Measurements from ENCODE around the gene PIGP. TPM values are rescaled to one million over a fixed set of nuclear protein-coding genes. Genes with fewer than 3 reads are reported as not detected.

The PIGP gene
- total and polyA plus RNA-seq, 9 of the 15 experiments (the other 6 are each of a cell fraction or from before 2014, with no cell fraction given), result 18.3 to 122 (median 35.6) TPM

GRCh38 chr21:37064841-37065240, 8.0 kb downstream of the PIGP start:
- Histone ChIP-seq H2AFZ (ENCODE audit: low read depth, low read length) (no peak overlapping the region), H3K4me2 (ENCODE audit: insufficient read depth, low read length) (no peak overlapping the region), H3K36me3 (ENCODE audit: control insufficient read depth, insufficient read depth, low read length) (peaks cover 12% of the 10 kb centered on the region; the same call in 2 of the 3 replicates), H3K9ac (ENCODE audit: insufficient read depth in 1 of 2, low read depth in 2 of 2, low read length in 2 of 2) (no peak overlapping the region), H3K79me2 (ENCODE audit: control insufficient read depth, insufficient read depth, low read length) (no peaks in the 10 kb centered on the region), H3K9me3 (replicated peaks; ENCODE audit: control insufficient read depth, insufficient read depth, low read depth, low read length) (no peaks in the 10 kb centered on the region), H3K4me3 (no peak overlapping the region), H3K4me1 (replicated peaks in 1 of 2; ENCODE audit: control insufficient read depth in 2 of 2, insufficient read depth in 2 of 2, low read length in 2 of 2) (no peaks in the 10 kb centered on the region; a peak in 1 of 5 replicates), H3K27me3 (ENCODE audit: control insufficient read depth in 2 of 2, insufficient read depth in 2 of 2, low read length in 2 of 2) (no peaks in the 10 kb centered on the region), H4K20me1 (replicated peaks; ENCODE audit: control insufficient read depth, insufficient read depth, low read length) (no peaks in the 10 kb centered on the region), H3K27ac (ENCODE audit: extremely low read depth, low read depth, low read length) (no peak overlapping the region), H3K9me1 (ENCODE audit: control insufficient read depth, insufficient read depth, low read length) (no peaks in the 10 kb centered on the region)
- ChIA-PET POLR2A (interaction anchor here (0.6 kb wide), 1 partner anchor 118 kb away, joined by 3 read pairs; no protein-coding TSS in a partner anchor), CTCF (ENCODE audit: low intra/inter-chr PET ratio) (no interaction called here)
- in situ Hi-C loops (cut with MboI), result no loop called here
- ATAC-seq, result no peak
- TF ChIP-seq ZNF217 (CRISPR knock-in tag; IDR thresholded peaks at IDR 0.05) (no peak), BRF1 (IDR thresholded peaks at IDR 0.05; ENCODE audit: borderline replicate concordance, extremely low read depth, insufficient read length) (no peak)
- intact Hi-C loops (cut with micrococcal nuclease), result no loop called here
- FAIRE-seq, result no peak
- DNase-seq (ENCODE audit: extremely low read depth in 1 of 4, low spot score in 3 of 4), result no peak
- BruUV-seq (replicated peaks), result no TSS peak

- Histone ChIP-seq H3K4me2 (ENCODE audit: insufficient read depth, low read length) (no peak overlapping the region), H3K4me1 (replicated peaks in 1 of 2; ENCODE audit: control insufficient read depth in 2 of 2, insufficient read depth in 2 of 2, low read length in 2 of 2) (no peaks in the 10 kb centered on the region; a peak in 1 of 5 replicates), H3K27ac (ENCODE audit: extremely low read depth, low read depth, low read length) (no peak overlapping the region), H3K9me1 (ENCODE audit: control insufficient read depth, insufficient read depth, low read length) (no peaks in the 10 kb centered on the region), H2AFZ (ENCODE audit: low read depth, low read length) (no peak overlapping the region), H3K79me2 (ENCODE audit: control insufficient read depth, insufficient read depth, low read length) (no peaks in the 10 kb centered on the region), H3K4me3 (no peak overlapping the region), H3K27me3 (ENCODE audit: control insufficient read depth in 2 of 2, insufficient read depth in 2 of 2, low read length in 2 of 2) (no peaks in the 10 kb centered on the region), H3K9me3 (replicated peaks; ENCODE audit: control insufficient read depth, insufficient read depth, low read depth, low read length) (no peaks in the 10 kb centered on the region), H3K9ac (ENCODE audit: insufficient read depth in 1 of 2, low read depth in 2 of 2, low read length in 2 of 2) (no peak overlapping the region), H3K36me3 (ENCODE audit: control insufficient read depth, insufficient read depth, low read length) (peaks cover 5% of the 10 kb centered on the region; the same call in 1 of the 3 replicates), H4K20me1 (replicated peaks; ENCODE audit: control insufficient read depth, insufficient read depth, low read length) (no peaks in the 10 kb centered on the region)
- DNase-seq (ENCODE audit: extremely low read depth in 1 of 4, low spot score in 3 of 4), result no peak
- CTCF ChIA-PET (ENCODE audit: low intra/inter-chr PET ratio), result no interaction called here
- no peak for FAIRE-seq
- no peak for ATAC-seq
- in situ Hi-C loops (cut with MboI) (no loop called here), intact Hi-C loops (cut with micrococcal nuclease) (no loop called here)
- WGBS (ENCODE audit: insufficient coverage, low coverage, missing lambda C conversion rate), result 45% methylated on average over 1 of the region's 1 CpG
- BruUV-seq (replicated peaks), result no TSS peak
- POLR2A ChIA-PET, result interaction anchor here (0.6 to 0.9 kb wide), 2 partner anchors 496 to 1031 kb away, joined by 3 to 4 read pairs; no protein-coding TSS in a partner anchor
- TF ChIP-seq, protein P1, sequence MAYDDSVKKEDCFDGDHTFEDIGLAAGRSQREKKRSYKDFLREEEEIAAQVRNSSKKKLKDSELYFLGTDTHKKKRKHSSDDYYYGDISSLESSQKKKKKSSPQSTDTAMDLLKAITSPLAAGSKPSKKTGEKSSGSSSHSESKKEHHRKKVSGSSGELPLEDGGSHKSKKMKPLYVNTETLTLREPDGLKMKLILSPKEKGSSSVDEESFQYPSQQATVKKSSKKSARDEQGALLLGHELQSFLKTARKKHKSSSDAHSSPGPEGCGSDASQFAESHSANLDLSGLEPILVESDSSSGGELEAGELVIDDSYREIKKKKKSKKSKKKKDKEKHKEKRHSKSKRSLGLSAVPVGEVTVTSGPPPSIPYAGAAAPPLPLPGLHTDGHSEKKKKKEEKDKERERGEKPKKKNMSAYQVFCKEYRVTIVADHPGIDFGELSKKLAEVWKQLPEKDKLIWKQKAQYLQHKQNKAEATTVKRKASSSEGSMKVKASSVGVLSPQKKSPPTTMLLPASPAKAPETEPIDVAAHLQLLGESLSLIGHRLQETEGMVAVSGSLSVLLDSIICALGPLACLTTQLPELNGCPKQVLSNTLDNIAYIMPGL (CRISPR knock-in tag; IDR thresholded peaks at IDR 0.05), result no peak
- TF ChIP-seq KLF13 (tag; IDR thresholded peaks at IDR 0.05; ENCODE audit: borderline replicate concordance, low read depth) (no peak), ETS2 (tag; IDR thresholded peaks at IDR 0.05; ENCODE audit: borderline replicate concordance, poor library complexity, severe bottlenecking) (no peak), MTA2 (IDR thresholded peaks at IDR 0.05; ENCODE audit: low read depth) (no peak), MTF1 (CRISPR knock-in tag; IDR thresholded peaks at IDR 0.05; ENCODE audit: borderline replicate concordance) (no peak), PRPF4 (IDR thresholded peaks at IDR 0.05; ENCODE audit: insufficient read depth, low read depth, low read length, poor library complexity, severe bottlenecking) (no peak), RUNX1 (IDR thresholded peaks at IDR 0.05; ENCODE audit: low read depth) (no peak)
- TF ChIP-seq, protein P2, sequence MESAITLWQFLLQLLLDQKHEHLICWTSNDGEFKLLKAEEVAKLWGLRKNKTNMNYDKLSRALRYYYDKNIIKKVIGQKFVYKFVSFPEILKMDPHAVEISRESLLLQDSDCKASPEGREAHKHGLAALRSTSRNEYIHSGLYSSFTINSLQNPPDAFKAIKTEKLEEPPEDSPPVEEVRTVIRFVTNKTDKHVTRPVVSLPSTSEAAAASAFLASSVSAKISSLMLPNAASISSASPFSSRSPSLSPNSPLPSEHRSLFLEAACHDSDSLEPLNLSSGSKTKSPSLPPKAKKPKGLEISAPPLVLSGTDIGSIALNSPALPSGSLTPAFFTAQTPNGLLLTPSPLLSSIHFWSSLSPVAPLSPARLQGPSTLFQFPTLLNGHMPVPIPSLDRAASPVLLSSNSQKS (CRISPR knock-in tag; IDR thresholded peaks at IDR 0.05), result no peak
Measured at GRCh38 chr21:37063433-37063832, 9.4 kb downstream of the PIGP start.

Data from K562 (cell line).